Measurements from ENCODE around the gene STK32C. TPM values are rescaled to one million over a fixed set of nuclear protein-coding genes. Genes with fewer than 3 reads are reported as not detected.
A peak's percentile ranks its signal among the peaks of the same experiment; 100 is the strongest.
"Not testable (repeated sequence)": the region's sequence is repeated elsewhere in the genome, so short reads cannot be mapped to it uniquely, and the experiment has no call there.

STK32C gene
- total and polyA plus RNA-seq, 3 donors from 2014 or later, result 33.9 to 49.0 (median 34.2) TPM

DNA sequence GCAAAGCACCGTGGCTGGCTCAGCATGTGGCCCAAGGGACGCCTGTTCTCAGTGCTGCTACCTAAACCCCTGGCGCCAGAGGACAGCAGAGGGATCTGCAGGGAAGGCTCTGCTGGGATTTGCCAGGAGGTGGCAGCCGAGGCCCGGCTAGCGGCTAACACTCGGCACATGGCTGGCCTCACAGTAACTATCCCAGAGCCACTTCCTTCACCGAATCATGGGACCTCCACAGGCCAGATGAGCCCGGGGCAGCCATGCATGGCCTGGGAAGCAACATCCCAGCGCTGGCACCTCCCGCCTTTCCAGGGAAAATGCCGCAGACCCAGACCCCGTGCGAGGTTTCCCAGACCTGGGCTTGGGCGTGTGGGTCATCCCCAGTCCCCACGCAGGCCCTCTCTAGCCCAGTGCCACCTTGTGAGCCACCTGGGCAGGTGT is 84.6 kb downstream of the STK32C start:
- WGBS, 2 donors, result 18 to 50% methylated on average over 3 to 16 of the region's 16 CpGs
- intact Hi-C loops (cut with DNase I; ENCODE audit: low total_unique reads), result loop anchor here (10.0 kb wide), 1 partner anchor 132 kb away; no protein-coding TSS in a partner anchor
- H3K4me1 ChIP-seq, result no peaks in the 10 kb centered on the region
- no peak for TF ChIP-seq POLR2A (IDR thresholded peaks at IDR 0.05)
- TF ChIP-seq, protein P1, sequence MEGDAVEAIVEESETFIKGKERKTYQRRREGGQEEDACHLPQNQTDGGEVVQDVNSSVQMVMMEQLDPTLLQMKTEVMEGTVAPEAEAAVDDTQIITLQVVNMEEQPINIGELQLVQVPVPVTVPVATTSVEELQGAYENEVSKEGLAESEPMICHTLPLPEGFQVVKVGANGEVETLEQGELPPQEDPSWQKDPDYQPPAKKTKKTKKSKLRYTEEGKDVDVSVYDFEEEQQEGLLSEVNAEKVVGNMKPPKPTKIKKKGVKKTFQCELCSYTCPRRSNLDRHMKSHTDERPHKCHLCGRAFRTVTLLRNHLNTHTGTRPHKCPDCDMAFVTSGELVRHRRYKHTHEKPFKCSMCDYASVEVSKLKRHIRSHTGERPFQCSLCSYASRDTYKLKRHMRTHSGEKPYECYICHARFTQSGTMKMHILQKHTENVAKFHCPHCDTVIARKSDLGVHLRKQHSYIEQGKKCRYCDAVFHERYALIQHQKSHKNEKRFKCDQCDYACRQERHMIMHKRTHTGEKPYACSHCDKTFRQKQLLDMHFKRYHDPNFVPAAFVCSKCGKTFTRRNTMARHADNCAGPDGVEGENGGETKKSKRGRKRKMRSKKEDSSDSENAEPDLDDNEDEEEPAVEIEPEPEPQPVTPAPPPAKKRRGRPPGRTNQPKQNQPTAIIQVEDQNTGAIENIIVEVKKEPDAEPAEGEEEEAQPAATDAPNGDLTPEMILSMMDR (IDR thresholded peaks at IDR 0.05), result peak; percentile 86 to 88 (median 86)
- H3K4me3 ChIP-seq, result no peak overlapping the region
- H3K9me3 ChIP-seq, result no peaks in the 10 kb centered on the region
- H3K36me3 ChIP-seq (ENCODE audit: low read depth, missing control alignments), result no peaks in the 10 kb centered on the region
- H3K27me3 ChIP-seq, result no peaks in the 10 kb centered on the region
- no peak overlapping the region for H3K27ac ChIP-seq
- DNase-seq, result peak; percentile 87

DNA sequence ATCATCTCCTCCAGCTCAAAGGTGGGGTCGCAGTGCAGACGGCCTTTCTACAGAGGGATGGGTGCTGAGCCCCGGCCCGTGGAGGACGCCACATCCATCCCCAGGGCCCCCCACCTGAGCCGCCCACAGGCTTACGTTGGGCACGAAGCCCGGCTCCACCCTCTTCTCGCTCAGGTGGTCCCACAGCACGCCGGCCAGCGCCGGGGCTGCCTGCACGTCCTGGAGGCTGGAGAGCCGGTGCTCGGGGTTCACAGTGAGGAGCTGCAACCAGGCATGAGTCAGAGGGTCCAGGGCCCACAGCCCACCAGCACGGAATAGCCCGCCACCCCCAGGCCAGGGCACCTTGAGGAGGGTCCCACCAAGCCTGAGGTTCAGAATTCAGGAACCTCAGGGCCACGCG is 85.0 kb downstream of the STK32C start:
- H3K27ac ChIP-seq, result no peak overlapping the region
- no peaks in the 10 kb centered on the region for H3K4me1 ChIP-seq
- intact Hi-C loops (cut with DNase I; ENCODE audit: low total_unique reads), result loop anchor here (10.0 kb wide), 1 partner anchor 132 kb away; no protein-coding TSS in a partner anchor
- H3K4me3 ChIP-seq, result no peak overlapping the region
- no peaks in the 10 kb centered on the region for H3K27me3 ChIP-seq
- TF ChIP-seq POLR2A (IDR thresholded peaks at IDR 0.05), result no peak
- TF ChIP-seq, protein P1 (IDR thresholded peaks at IDR 0.05), result no peak
- 58 to 85% methylated on average over 3 to 21 of the region's 21 CpGs for WGBS, 2 donors
- no peak for DNase-seq
- H3K9me3 ChIP-seq, result no peaks in the 10 kb centered on the region
- no peaks in the 10 kb centered on the region for H3K36me3 ChIP-seq (ENCODE audit: low read depth, missing control alignments)

DNA sequence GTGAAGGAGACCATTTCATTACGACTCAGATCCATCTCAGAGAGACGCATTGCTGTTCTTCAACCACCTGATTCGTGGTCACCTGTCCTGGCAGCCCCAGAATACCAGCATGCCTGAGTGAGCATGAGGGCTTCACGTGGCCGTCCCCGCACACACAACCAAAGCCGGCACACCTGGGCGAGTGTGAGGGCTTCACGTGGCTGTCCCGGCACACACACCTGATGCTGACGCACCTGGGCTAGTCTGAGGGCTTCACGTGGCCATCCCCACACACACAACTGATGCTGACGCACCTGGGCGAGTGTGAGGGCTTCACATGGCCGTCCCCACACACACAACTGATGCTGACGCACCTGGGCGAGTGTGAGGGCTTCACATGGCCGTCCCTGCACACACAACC is 86.8 kb downstream of the STK32C start:
- not testable (repeated sequence) for DNase-seq; H3K4me3 ChIP-seq; H3K9me3 ChIP-seq; H3K27me3 ChIP-seq; H3K27ac ChIP-seq; H3K36me3 ChIP-seq (ENCODE audit: low read depth, missing control alignments); H3K4me1 ChIP-seq
- intact Hi-C loops (cut with DNase I; ENCODE audit: low total_unique reads), result loop anchor here (10.0 kb wide), 1 partner anchor 134 kb away; no protein-coding TSS in a partner anchor
- 94 to 98% methylated on average over 11 to 18 of the region's 18 CpGs for WGBS, 2 donors

DNA sequence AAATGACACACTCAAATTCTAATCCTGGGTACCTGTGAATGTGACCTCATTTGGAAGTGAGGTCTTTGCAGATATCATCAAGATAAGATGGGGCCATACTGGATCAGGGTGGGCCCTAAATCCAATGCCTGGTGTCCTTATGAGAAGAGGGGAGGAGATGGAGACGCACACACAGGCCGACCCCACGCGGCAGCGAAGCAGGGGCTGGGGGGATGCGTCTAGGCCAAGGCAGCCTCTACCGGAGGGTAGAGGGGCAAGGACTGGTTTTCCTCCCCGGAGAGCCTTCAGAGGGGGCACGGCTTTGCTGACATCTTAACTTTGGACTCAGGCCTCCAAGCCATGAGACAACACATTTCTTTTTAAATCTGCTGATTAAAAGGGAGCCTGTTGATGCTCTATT is 87.7 kb downstream of the STK32C start:
- Histone ChIP-seq H3K27ac (no peak overlapping the region), H3K4me1 (no peaks in the 10 kb centered on the region), H3K36me3 (ENCODE audit: low read depth, missing control alignments) (no peaks in the 10 kb centered on the region), H3K9me3 (no peaks in the 10 kb centered on the region), H3K27me3 (no peaks in the 10 kb centered on the region), H3K4me3 (no peak overlapping the region)
- TF ChIP-seq POLR2A (IDR thresholded peaks at IDR 0.05), result no peak
- TF ChIP-seq, protein P1 (IDR thresholded peaks at IDR 0.05), result no peak
- 87 to 92% methylated on average over 9 of the region's 9 CpGs for WGBS, 2 donors
- intact Hi-C loops (cut with DNase I; ENCODE audit: low total_unique reads), result loop anchor here (10.0 kb wide), 1 partner anchor 135 kb away; no protein-coding TSS in a partner anchor
- no peak for DNase-seq

DNA sequence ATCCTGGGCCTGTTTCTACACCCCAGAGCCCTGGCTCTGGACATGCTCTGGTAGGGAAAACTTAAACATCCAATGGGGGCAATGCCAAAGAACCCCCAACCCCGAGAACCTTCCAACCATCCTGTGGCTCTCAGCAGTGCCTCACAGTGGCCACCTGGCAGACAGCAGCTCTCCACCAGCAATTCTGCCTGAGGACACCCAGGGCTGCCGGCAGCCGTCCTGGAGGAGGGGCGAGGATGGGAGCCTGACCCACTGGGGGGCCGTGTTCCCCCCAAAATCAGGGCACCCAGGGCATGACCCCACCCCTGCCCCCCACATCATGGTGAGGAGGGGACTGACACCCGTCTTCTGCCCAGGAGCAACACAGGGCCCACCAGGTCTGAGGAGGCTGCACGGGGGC is 88.3 kb downstream of the STK32C start:
- TF ChIP-seq POLR2A (IDR thresholded peaks at IDR 0.05), result no peak
- TF ChIP-seq, protein P1 (IDR thresholded peaks at IDR 0.05), result no peak

DNA sequence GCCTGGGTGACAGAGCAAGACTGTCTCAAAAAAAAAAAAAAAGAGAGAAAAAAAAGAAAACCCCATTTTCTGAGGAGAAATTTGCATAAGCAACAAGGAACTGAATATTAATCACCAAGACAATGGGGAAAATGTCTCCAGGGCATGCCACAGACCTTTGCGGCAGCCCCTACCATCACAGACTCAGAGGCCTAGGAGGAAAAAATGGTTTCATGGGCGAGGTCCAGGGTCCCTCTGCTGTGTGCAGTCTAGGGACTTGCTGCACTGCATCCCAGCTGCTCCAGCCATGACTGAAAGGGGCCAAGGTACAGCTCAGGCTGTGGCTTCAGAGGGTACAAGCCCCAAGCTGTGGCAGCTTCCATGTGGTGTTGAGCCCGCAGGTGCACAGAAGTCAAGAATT is 91.3 kb downstream of the STK32C start:
- H3K27me3 ChIP-seq; H3K4me1 ChIP-seq; H3K9me3 ChIP-seq; intact Hi-C loops (cut with DNase I; ENCODE audit: low total_unique reads); DNase-seq; H3K36me3 ChIP-seq (ENCODE audit: low read depth, missing control alignments); H3K27ac ChIP-seq; H3K4me3 ChIP-seq: not testable (repeated sequence)
- WGBS, 2 donors, result 82 to 93% methylated on average over 3 of the region's 3 CpGs

More for the DNA sequence above, 88.3 kb downstream of the STK32C start:
- no peak overlapping the region for H3K27ac ChIP-seq
- no peaks in the 10 kb centered on the region for H3K27me3 ChIP-seq
- no peak for DNase-seq
- H3K4me1 ChIP-seq, result no peaks in the 10 kb centered on the region
- no peaks in the 10 kb centered on the region for H3K9me3 ChIP-seq
- intact Hi-C loops (cut with DNase I; ENCODE audit: low total_unique reads), result no loop called here
- no peaks in the 10 kb centered on the region for H3K36me3 ChIP-seq (ENCODE audit: low read depth, missing control alignments)
- WGBS, 2 donors, result 91% methylated on average over 7 of the region's 7 CpGs; no CpG with 5 or more reads in 1 of the 2 donors
- H3K4me3 ChIP-seq, result no peak overlapping the region

Data from testis (tissue), 3 donors.